OCI-LY7 (cell line): ENCODE measurements around the gene BBS9. TPM values are rescaled to one million over a fixed set of nuclear protein-coding genes. Genes with fewer than 3 reads are reported as not detected.
A peak's percentile ranks its signal among the peaks of the same experiment; 100 is the strongest.

Source experiments
- BruUV-seq: library from RNA; stranded (reverse); fragments of 400-500 nt; replicated peaks from 2 replicates; lab custom pipeline; 2021; lab: Mats Ljungman, UMichigan
- CTCF ChIA-PET: fragments of 300-600 bp; sonication (Branson Sonifier 250); formaldehyde crosslinking; loops from one replicate; lab custom pipeline; 2022; ENCODE audit warnings: antibody characterized with exemption; ENCODE audit not compliant: unreplicated experiment; lab: Charles Lee
- POLR2A ChIA-PET: fragments of 300-600 bp; sonication (Branson Sonifier 250); formaldehyde crosslinking; loops from one replicate; lab custom pipeline; 2022; ENCODE audit warnings: antibody characterized with exemption; lab: Charles Lee
- DNase-seq: peaks from one replicate; pipeline ENCODE4 v3.0.0-alpha.2; 2015; ENCODE audit warnings: low spot score
- H2AFZ ChIP-seq: fragments of 200-600 bp; sonication (generic), shearing (Covaris generic); 2 replicates; pipeline ENCODE4 v1.6.1; 2014; ENCODE audit warnings: mild to moderate bottlenecking, antibody characterized with exemption, low read length, moderate library complexity
- H3K27ac ChIP-seq: fragments of 200-600 bp; sonication (generic); 2 replicates; pipeline ENCODE4 v1.5.1; 2014; ENCODE audit warnings: mixed run types, low read depth, mild to moderate bottlenecking, moderate library complexity, low read length, inconsistent platforms; ENCODE audit not compliant: poor library complexity, severe bottlenecking
- H3K36me3 ChIP-seq: fragments of 200-600 bp; sonication (generic); 2 replicates; pipeline ENCODE4 v1.6.1; 2014; ENCODE audit warnings: mild to moderate bottlenecking, antibody characterized with exemption, low read length, moderate library complexity, mixed read lengths; ENCODE audit not compliant: insufficient read depth
- H3K4me1 ChIP-seq: fragments of 200-600 bp; sonication (generic); 2 replicates; pipeline ENCODE4 v1.5.1; 2014; ENCODE audit warnings: mild to moderate bottlenecking, low read length; ENCODE audit not compliant: insufficient read depth, poor library complexity, severe bottlenecking
- H3K4me2 ChIP-seq: fragments of 200-600 bp; sonication (generic); 2 replicates; pipeline ENCODE4 v1.6.1; 2014; ENCODE audit warnings: mild to moderate bottlenecking, low read length
- H3K4me3 ChIP-seq: fragments of 200-600 bp; sonication (generic); 2 replicates; pipeline ENCODE4 v1.5.1; 2014; ENCODE audit warnings: mild to moderate bottlenecking, low read depth, low read length; ENCODE audit not compliant: poor library complexity, severe bottlenecking
- H3K79me2 ChIP-seq: fragments of 200-600 bp; sonication (generic); 2 replicates; pipeline ENCODE4 v1.6.1; 2016; ENCODE audit warnings: low read depth, mild to moderate bottlenecking, low read length, moderate library complexity, mixed read lengths; ENCODE audit not compliant: insufficient read depth
- H3K9me2 ChIP-seq: fragments of 200-600 bp; sonication (generic); 2 replicates; pipeline ENCODE4 v1.6.1; 2016; ENCODE audit warnings: mild to moderate bottlenecking, low read length, mixed read lengths; ENCODE audit not compliant: insufficient read depth
- H3K9me3 ChIP-seq: fragments of 200-600 bp; sonication (generic); 2 replicates; pipeline ENCODE4 v1.6.1; 2014; ENCODE audit warnings: mild to moderate bottlenecking, mixed run types, low read length, mixed read lengths
- H4K20me1 ChIP-seq: fragments of 200-600 bp; sonication (generic); 2 replicates; pipeline ENCODE4 v1.6.1; 2014; ENCODE audit warnings: mild to moderate bottlenecking, antibody characterized with exemption, low read length, moderate library complexity, mixed read lengths; ENCODE audit not compliant: insufficient read depth
- CTCF ChIP-seq: fragments of 200-600 bp; sonication (generic); conservative IDR thresholded peaks from 2 replicates; pipeline ENCODE4 v1.5.1; 2014; ENCODE audit warnings: mild to moderate bottlenecking, antibody characterized with exemption, low read length, moderate library complexity, mixed read lengths
- EZH2phosphoT487 ChIP-seq: fragments of 200-600 bp; sonication (generic); IDR thresholded peaks from 2 replicates; pipeline ENCODE4 v1.6.1; 2018; ENCODE audit warnings: low read depth, borderline replicate concordance, mild to moderate bottlenecking, mixed run types, antibody characterized with exemption, low read length, moderate library complexity, mixed read lengths
- intact Hi-C: fragments of 100-400 bp; cut with micrococcal nuclease; formaldehyde crosslinking; loops from one replicate; pipeline ENCODE4 v1.10.0; 2022; ENCODE audit not compliant: unreplicated experiment
- total RNA-seq, 2 experiments: library from RNA; depleted of rRNA in 1 of 2; stranded (reverse); fragments of >200 nt in 1 of 2; shearing (Covaris generic) in 1 of 2; gene quantifications; 2 replicates each; pipeline ENCODE4 v1.2.3, GENCODE V29; 2014 to 2022

BBS9 gene
- total RNA-seq, 2 experiments from 2014 or later, result 6.8 to 14.8 TPM

- no peaks in the 10 kb centered on the region for H3K9me3 ChIP-seq
- CTCF ChIA-PET, result interaction anchor here (0.5 kb wide), 1 partner anchor 83 kb away, joined by 3 read pairs; no protein-coding TSS in a partner anchor
- H2AFZ ChIP-seq, result peak overlapping the region; percentile 93
- H3K27ac ChIP-seq, result no peak overlapping the region
- intact Hi-C loops, result loop anchor here (1.0 to 10.0 kb wide), 7 partner anchors 20 to 619 kb away; partner anchors contain the start of genes BBS9 and LSM5
- POLR2A ChIA-PET, result interaction anchor here (0.6 to 1.5 kb wide), 15 partner anchors 8 to 568 kb away, joined by 3 to 7 read pairs (median 3); partner anchors contain the start of gene BBS9
- H3K36me3 ChIP-seq, result peaks cover 9% of the 10 kb centered on the region; the same call in 1 of the 2 replicates
- H3K9me2 ChIP-seq, result no peaks in the 10 kb centered on the region
- peaks cover 17% of the 10 kb centered on the region for H4K20me1 ChIP-seq
- H3K79me2 ChIP-seq, result peaks cover 47% of the 10 kb centered on the region
- H3K4me1 ChIP-seq, result peaks cover 25% of the 10 kb centered on the region
- no peak for DNase-seq
- BruUV-seq, result no TSS peak
- peak overlapping the region; percentile 71 for H3K4me3 ChIP-seq
- TF ChIP-seq CTCF, result 0 out of 2 replicates have a peak, but pooled peaks have one; percentile 6
- TF ChIP-seq EZH2phosphoT487, result no peak
- peak overlapping the region; percentile 84 for H3K4me2 ChIP-seq
Measured at GRCh38 chr7:33109758-33110238, 19.6 kb upstream of the BBS9 start.

- intact Hi-C loops, result no loop called here
- no peak overlapping the region for H2AFZ ChIP-seq
- peaks cover 25% of the 10 kb centered on the region for H3K4me1 ChIP-seq
- H3K79me2 ChIP-seq, result peaks cover 29% of the 10 kb centered on the region
- no peaks in the 10 kb centered on the region; the same call in 1 of the 2 replicates for H3K36me3 ChIP-seq
- H3K4me2 ChIP-seq, result no peak overlapping the region
- no peaks in the 10 kb centered on the region for H3K9me3 ChIP-seq
- CTCF ChIA-PET, result interaction anchor here (0.6 kb wide), 1 partner anchor 488 kb away, joined by 3 read pairs; no protein-coding TSS in a partner anchor
- TF ChIP-seq CTCF (no peak), EZH2phosphoT487 (no peak)
- DNase-seq, result no peak
- H3K4me3 ChIP-seq, result no peak overlapping the region
- no peaks in the 10 kb centered on the region for H3K9me2 ChIP-seq
- no TSS peak for BruUV-seq
- POLR2A ChIA-PET, result interaction anchor here (0.6 kb wide), 1 partner anchor 13 kb away, joined by 5 read pairs; no protein-coding TSS in a partner anchor
- peaks cover 17% of the 10 kb centered on the region for H4K20me1 ChIP-seq
- no peak overlapping the region for H3K27ac ChIP-seq
Measured at GRCh38 chr7:33111614-33112013, 17.8 kb upstream of the BBS9 start.

DNA sequence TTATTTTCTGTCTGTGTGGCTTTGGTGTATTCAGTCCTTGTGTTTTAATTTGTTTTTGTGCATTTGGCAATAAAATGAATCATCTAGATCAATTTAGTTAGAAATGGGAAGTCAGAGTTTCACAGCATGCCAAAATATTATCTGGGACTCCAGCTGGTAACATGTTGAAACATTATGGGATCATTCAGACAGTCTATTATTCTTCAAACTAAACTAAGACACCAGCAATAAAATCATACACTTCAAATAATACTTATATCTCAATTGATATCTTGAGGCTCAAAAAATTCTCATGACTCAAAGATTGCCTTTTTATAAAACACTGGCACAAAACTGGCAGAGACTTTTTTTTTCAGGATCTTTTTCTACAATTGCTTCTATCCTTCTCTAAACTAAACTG is 14.4 kb upstream of the BBS9 start:
- TF ChIP-seq CTCF, result no peak
- TF ChIP-seq EZH2phosphoT487, result no peak
- Histone ChIP-seq H3K4me1 (peaks cover 4% of the 10 kb centered on the region), H2AFZ (no peak overlapping the region), H4K20me1 (no peaks in the 10 kb centered on the region), H3K36me3 (no peaks in the 10 kb centered on the region), H3K4me2 (no peak overlapping the region), H3K79me2 (peaks cover under 1% of the 10 kb centered on the region; the same call in 1 of the 2 replicates), H3K4me3 (no peak overlapping the region), H3K27ac (no peak overlapping the region), H3K9me3 (peaks cover 13% of the 10 kb centered on the region; the same call in 1 of the 2 replicates), H3K9me2 (no peaks in the 10 kb centered on the region)
- intact Hi-C loops, result no loop called here
- no peak for DNase-seq
- BruUV-seq, result no TSS peak
- ChIA-PET CTCF (no interaction called here), POLR2A (interaction anchor here (0.7 kb wide), 1 partner anchor 38 kb away, joined by 3 read pairs; no protein-coding TSS in a partner anchor)
